K562 (cell line): ENCODE data around the gene BTBD2. TPM values are rescaled to one million over a fixed set of nuclear protein-coding genes. Genes with fewer than 3 reads are reported as not detected.

Source experiments
- ATF3 ChIP-seq, 2 experiments: fragments of 450-650 bp in 1 of 2; sonication (generic) in 1 of 2; formaldehyde crosslinking in 1 of 2; IDR thresholded peaks in 1 of 2; conservative IDR thresholded peaks in 1 of 2; 2 replicates each; pipeline versions ENCODE4 v1.6.1 to v1.8.1; 2016 to 2023; ENCODE audit warnings: mild to moderate bottlenecking in 2 of 2, moderate library complexity in 2 of 2, inconsistent platforms in 1 of 2, missing genetic modification reagents in 1 of 2
- DNMT1 ChIP-seq: fragments of 450-650 bp; IDR thresholded peaks from 2 replicates; pipeline ENCODE4 v1.6.1; 2016; ENCODE audit warnings: antibody characterized with exemption, mild to moderate bottlenecking
- ETV6 ChIP-seq, 3 experiments: fragments of 150-350 bp in 1 of 3; sonication (generic) in 1 of 3; formaldehyde crosslinking in 1 of 3; IDR thresholded peaks; 2 replicates each; pipeline versions ENCODE4 v1.6.1 to v1.8.0; 2014 to 2022; ENCODE audit warnings: borderline replicate concordance in 2 of 3, low read depth in 2 of 3, antibody characterized with exemption in 1 of 3, low read length in 1 of 3, mild to moderate bottlenecking in 1 of 3, missing genetic modification reagents in 1 of 3
- FOXK1 ChIP-seq: sonication (generic); formaldehyde crosslinking; IDR thresholded peaks from 2 replicates; pipeline ENCODE4 v1.8.0; 2022; ENCODE audit warnings: missing genetic modification reagents, mild to moderate bottlenecking, borderline replicate concordance
- GABPB1 ChIP-seq: sonication (generic); formaldehyde crosslinking; IDR thresholded peaks from 2 replicates; pipeline ENCODE4 v1.8.0; 2022; ENCODE audit warnings: mild to moderate bottlenecking, missing genetic modification reagents
- HBP1 ChIP-seq: fragments of 450-650 bp; formaldehyde crosslinking; IDR thresholded peaks from 2 replicates; pipeline ENCODE4 v1.4.0; 2022; ENCODE audit warnings: missing genetic modification characterization
- HOXB6 ChIP-seq: fragments of 250-450 bp; sonication (Bioruptor Pico); IDR thresholded peaks from 2 replicates; pipeline ENCODE4 v1.5.1; 2022; ENCODE audit warnings: mild to moderate bottlenecking, borderline replicate concordance
- JUND ChIP-seq, 2 experiments: IDR thresholded peaks; 2 replicates in 1 of 2; 3 replicates in 1 of 2; pipeline ENCODE4 v1.6.1; 2011; ENCODE audit warnings: borderline replicate concordance in 2 of 2, low read depth in 2 of 2, low read length in 2 of 2, improper control_type of control experiment in 1 of 2, missing biosample characterization in 1 of 2, missing genetic modification characterization in 1 of 2, missing genetic modification reagents in 1 of 2
- LEF1 ChIP-seq: fragments of 450-650 bp; IDR thresholded peaks from 2 replicates; pipeline ENCODE4 v1.6.1; 2016; ENCODE audit warnings: mild to moderate bottlenecking
- MED1 ChIP-seq: sonication (generic); formaldehyde crosslinking; IDR thresholded peaks from 2 replicates; pipeline ENCODE4 v1.8.1; 2023; ENCODE audit warnings: missing genetic modification reagents, borderline replicate concordance
- NEUROD1 ChIP-seq: fragments of 150-350 bp; IDR thresholded peaks from 2 replicates; pipeline ENCODE4 v1.6.1; 2014; ENCODE audit warnings: borderline replicate concordance, low read length, low read depth; ENCODE audit not compliant: partially characterized antibody
- NFIC ChIP-seq: fragments of 450-650 bp; IDR thresholded peaks from 2 replicates; pipeline ENCODE4 v1.6.1; 2017; ENCODE audit warnings: mild to moderate bottlenecking, inconsistent platforms
- NRF1 ChIP-seq, 2 experiments: fragments of 450-650 bp; IDR thresholded peaks in 1 of 2; conservative IDR thresholded peaks in 1 of 2; 2 replicates each; pipeline ENCODE4 v1.6.1; 2014; ENCODE audit warnings: mild to moderate bottlenecking in 2 of 2
- PML ChIP-seq: IDR thresholded peaks from 2 replicates; pipeline ENCODE4 v1.6.1; 2012; ENCODE audit warnings: low read length, inconsistent platforms
- PREB ChIP-seq: sonication (generic); formaldehyde crosslinking; IDR thresholded peaks from 2 replicates; pipeline ENCODE4 v1.8.1; 2023; ENCODE audit warnings: mild to moderate bottlenecking, missing genetic modification reagents
- RAD51 ChIP-seq: fragments of 450-650 bp; IDR thresholded peaks from 2 replicates; pipeline ENCODE4 v1.7.1; 2016; ENCODE audit warnings: low read depth, mild to moderate bottlenecking, borderline replicate concordance
- RBBP5 ChIP-seq: fragments of 200-600 bp; sonication (generic); IDR thresholded peaks from 2 replicates; pipeline ENCODE4 v1.6.1; 2012; ENCODE audit warnings: borderline replicate concordance, mild to moderate bottlenecking, low read length, control low read depth, inconsistent platforms; ENCODE audit not compliant: insufficient read depth, poor library complexity, severe bottlenecking
- SP2 ChIP-seq: IDR thresholded peaks from 2 replicates; pipeline ENCODE4 v1.6.1; 2011; ENCODE audit warnings: mild to moderate bottlenecking, low read depth, low read length, moderate library complexity; ENCODE audit not compliant: poor library complexity, severe bottlenecking; ENCODE audit errors: extremely low read depth
- TBP ChIP-seq: optimal IDR thresholded peaks from 2 replicates; pipeline ENCODE3; 2011; ENCODE audit warnings: low read depth, low read length, improper control_type of control experiment
- ZKSCAN3 ChIP-seq: fragments of 250-450 bp; sonication (Bioruptor Pico); IDR thresholded peaks from 2 replicates; pipeline ENCODE4 v1.4.0; 2020
- ZNF3 ChIP-seq: fragments of 250-450 bp; sonication (Bioruptor Pico); IDR thresholded peaks from 2 replicates; pipeline ENCODE4 v1.5.0; 2021; ENCODE audit warnings: mild to moderate bottlenecking, moderate library complexity
- polyA plus RNA-seq, 8 experiments: library from polyadenylated mRNA; depleted of rRNA in 4 of 8; stranded (reverse) in 5 of 8; unstranded in 3 of 8; fragments of >200 nt; fragmentation: Nextera tagmentation in 2 of 8; fragmentation: Illumina TruSeq in 1 of 8; extraction: Ambion mirVana in 2 of 8; extraction: Trizol in 1 of 8; gene quantifications; 2 replicates each; pipeline versions ENCODE4 v1.2.1 to v1.2.3, GENCODE V29; 2011 to 2014; ENCODE audit warnings: inconsistent platforms in 1 of 8, missing spikeins in 1 of 8
- total RNA-seq, 7 experiments: library from RNA; depleted of rRNA in 6 of 7; stranded (reverse); fragments of >200 nt in 6 of 7; fragmentation: Illumina TruSeq in 2 of 7; extraction: Trizol in 2 of 7; gene quantifications; 2 replicates each; pipeline versions ENCODE4 v1.2.1 to v1.2.3, GENCODE V29; 2011 to 2021; ENCODE audit warnings: low replicate concordance in 1 of 7

Gene BTBD2
- total and polyA plus RNA-seq, 9 of the 15 experiments (the other 6 are each of a cell fraction or from before 2014, with no cell fraction given): 0.10 to 15.6 (median 6.9) TPM

DNA sequence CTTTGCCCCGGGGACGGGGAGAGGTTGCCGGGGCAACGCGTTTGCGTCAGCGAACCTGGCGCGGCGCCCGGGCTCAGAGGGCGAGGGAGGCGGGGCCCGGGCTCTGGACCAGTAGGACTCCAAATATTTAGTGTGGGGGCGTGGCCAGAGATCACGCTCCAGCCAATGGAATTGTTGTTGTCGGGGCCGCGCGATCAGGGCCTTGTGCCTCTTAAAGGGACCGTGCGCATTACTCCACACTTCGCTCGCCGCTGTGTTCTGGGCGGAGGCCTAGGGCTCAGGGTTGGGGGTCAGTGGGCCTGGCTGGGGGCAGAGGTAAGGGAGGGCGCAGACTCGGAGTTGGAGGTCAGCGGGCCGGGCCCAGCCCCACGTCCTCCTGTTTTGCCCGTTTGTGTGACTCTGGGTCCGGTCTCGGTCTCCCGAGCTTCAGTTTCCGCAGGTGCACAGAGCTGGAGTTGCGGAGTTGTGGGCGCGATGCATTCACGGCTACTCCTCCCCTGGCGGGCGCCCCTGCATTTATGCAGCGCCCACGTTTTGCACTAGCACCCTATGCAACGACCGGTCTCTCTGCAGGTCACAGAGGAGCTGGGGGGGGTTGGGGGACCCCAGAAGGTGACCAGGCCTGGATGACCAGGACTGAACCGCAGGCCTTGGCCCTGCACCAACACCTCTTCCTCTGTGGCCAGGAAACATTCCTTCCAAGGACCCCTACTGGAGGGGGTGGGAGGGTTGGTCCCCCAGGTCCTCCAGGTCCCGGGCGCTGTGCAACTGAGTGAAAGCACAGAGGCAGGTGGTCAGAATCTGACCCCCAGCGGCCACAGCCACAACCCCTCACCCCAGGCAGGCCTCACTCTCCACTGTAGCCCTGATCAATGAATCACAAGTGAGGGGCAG is 46.2 kb upstream of the BTBD2 start (continued):
- TF ChIP-seq JUND (IDR thresholded peaks at IDR 0.05; ENCODE audit: borderline replicate concordance, low read depth, low read length) (peak; percentile 43; the same call in 1 of the 2 replicates), JUND (tag; IDR thresholded peaks at IDR 0.05; ENCODE audit: borderline replicate concordance, low read depth, low read length) (peak; percentile 15; the same call in 1 of the 3 replicates), ZNF3 (CRISPR knock-in tag) (no peak), NFIC (peak; percentile 96), RBBP5 (peak; percentile 48), FOXK1 (CRISPR knock-in tag) (0 out of 2 replicates have a peak, but pooled peaks have one; percentile 38), NRF1 (conservative IDR thresholded peaks at IDR 0.05 in 1 of 2, IDR thresholded peaks at IDR 0.05 in 1 of 2) (no peak; a peak in 2 of 4 replicates), GABPB1 (CRISPR knock-in tag) (no peak), DNMT1 (no peak), MED1 (0 out of 2 replicates have a peak, but pooled peaks have one; percentile 57), NEUROD1 (peak; percentile 83), LEF1 (no peak), PREB (CRISPR knock-in tag) (no peak), ZKSCAN3 (no peak), PML (peak; percentile 54; the same call in 1 of the 2 replicates), SP2 (no peak), TBP (peak; percentile 92), HBP1 (CRISPR knock-in tag) (no peak), HOXB6 (CRISPR knock-in tag) (no peak), ATF3 (IDR thresholded peaks at IDR 0.05) (peak; percentile 55; the same call in 1 of the 2 replicates), ATF3 (CRISPR knock-in tag; conservative IDR thresholded peaks at IDR 0.05) (no peak), RAD51 (no peak), ETV6 (IDR thresholded peaks at IDR 0.05; ENCODE audit: borderline replicate concordance in 1 of 2, low read depth in 2 of 2, low read length in 1 of 2) (no peak), ETV6 (CRISPR knock-in tag; IDR thresholded peaks at IDR 0.05; ENCODE audit: borderline replicate concordance) (no peak)
